ENCODE data around the gene ZNF747. TPM values are rescaled to one million over a fixed set of nuclear protein-coding genes. Genes with fewer than 3 reads are reported as not detected.

ZNF747 gene
- total RNA-seq, 4 donors from 2014 or later: 9.9 to 23.7 (median 19.6) TPM

- intact Hi-C loops (cut with DNase I; ENCODE audit: low total_unique reads): no loop called here
- WGBS, 2 donors: 71 to 74% methylated on average over 11 of the region's 11 CpGs
These were observed 40.6 kb downstream of the ZNF747 start for GRCh38 chr16:30493941-30494488.

GRCh38 chr16:30491744-30492308 is 42.8 kb downstream of the ZNF747 start:
- WGBS, 2 donors: 46 to 53% methylated on average over 6 of the region's 6 CpGs
- intact Hi-C loops (cut with DNase I; ENCODE audit: low total_unique reads): no loop called here
- peak in 1 of 2 donors; percentile 24 for DNase-seq (ENCODE audit: low spot score in 2 of 2)
- TF ChIP-seq CTCF (IDR thresholded peaks at IDR 0.05) (no peak), POLR2A (IDR thresholded peaks at IDR 0.05) (no peak)
- H3K4me3 ChIP-seq (ENCODE audit: low read depth, poor library complexity, severe bottlenecking): no peak overlapping the region

More at GRCh38 chr16:30493941-30494488, 40.6 kb downstream of the ZNF747 start:
- H3K4me3 ChIP-seq (ENCODE audit: low read depth, poor library complexity, severe bottlenecking): no peak overlapping the region
- no peak for DNase-seq (ENCODE audit: low spot score in 2 of 2)
- TF ChIP-seq CTCF (IDR thresholded peaks at IDR 0.05) (no peak), POLR2A (IDR thresholded peaks at IDR 0.05) (no peak)

GRCh38 chr16:30491229-30491628 is 43.4 kb downstream of the ZNF747 start:
- 86 to 88% methylated on average over 4 of the region's 4 CpGs for WGBS, 2 donors
- no peak for DNase-seq (ENCODE audit: low spot score in 2 of 2)
- intact Hi-C loops (cut with DNase I; ENCODE audit: low total_unique reads): no loop called here
- TF ChIP-seq POLR2A (IDR thresholded peaks at IDR 0.05): no peak
- TF ChIP-seq CTCF (IDR thresholded peaks at IDR 0.05): no peak
- no peak overlapping the region for H3K4me3 ChIP-seq (ENCODE audit: low read depth, poor library complexity, severe bottlenecking)

- DNase-seq (ENCODE audit: low spot score in 2 of 2): peak in 1 of 2 donors; percentile 31
- no peak overlapping the region for H3K4me3 ChIP-seq (ENCODE audit: low read depth, poor library complexity, severe bottlenecking)
- TF ChIP-seq POLR2A (IDR thresholded peaks at IDR 0.05) (no peak), CTCF (IDR thresholded peaks at IDR 0.05) (no peak)
- intact Hi-C loops (cut with DNase I; ENCODE audit: low total_unique reads): no loop called here
- WGBS, 2 donors: 37 to 53% methylated on average over 6 of the region's 6 CpGs
These were observed 44.4 kb downstream of the ZNF747 start for GRCh38 chr16:30490210-30490609.

- no peak for DNase-seq (ENCODE audit: low spot score in 2 of 2)
- H3K4me3 ChIP-seq (ENCODE audit: low read depth, poor library complexity, severe bottlenecking): no peak overlapping the region
- TF ChIP-seq POLR2A (IDR thresholded peaks at IDR 0.05) (no peak), CTCF (IDR thresholded peaks at IDR 0.05) (no peak)
- intact Hi-C loops (cut with DNase I; ENCODE audit: low total_unique reads): no loop called here
- WGBS, 2 donors: 62 to 75% methylated on average over 11 of the region's 11 CpGs
These were observed 45.7 kb downstream of the ZNF747 start for GRCh38 chr16:30488764-30489605.

Measured in lower leg skin (tissue), 4 donors.